ENCODE measurements around the gene DAD1. TPM values are rescaled to one million over a fixed set of nuclear protein-coding genes. Genes with fewer than 3 reads are reported as not detected.
"Not testable (repeated sequence)": the region's sequence is repeated elsewhere in the genome, so short reads cannot be mapped to it uniquely, and the experiment has no call there.

DAD1 gene
- total RNA-seq, 1 donor from 2014 or later = 134 TPM

GRCh38 chr14:22544406-22544805, 44.6 kb downstream of the DAD1 start:
- DNase-seq (ENCODE audit: low spot score) = no peak
- intact Hi-C loops (cut with DNase I) = no loop called here

GRCh38 chr14:22543570-22544357, 45.3 kb downstream of the DAD1 start:
- intact Hi-C loops (cut with DNase I); DNase-seq (ENCODE audit: low spot score): not testable (repeated sequence)

GRCh38 chr14:22542360-22542759, 46.7 kb downstream of the DAD1 start:
- intact Hi-C loops (cut with DNase I) = no loop called here

GRCh38 chr14:22541721-22542120, 47.3 kb downstream of the DAD1 start:
- intact Hi-C loops (cut with DNase I) = no loop called here
- no peak for DNase-seq (ENCODE audit: low spot score)

More at GRCh38 chr14:22542360-22542759, 46.7 kb downstream of the DAD1 start:
- DNase-seq (ENCODE audit: low spot score) = no peak

GRCh38 chr14:22540811-22541360, 48.1 kb downstream of the DAD1 start:
- intact Hi-C loops (cut with DNase I) = no loop called here
- DNase-seq (ENCODE audit: low spot score) = no peak

GRCh38 chr14:22540293-22540692, 48.7 kb downstream of the DAD1 start:
- no peak for DNase-seq (ENCODE audit: low spot score)
- intact Hi-C loops (cut with DNase I) = no loop called here

- intact Hi-C loops (cut with DNase I) = no loop called here
- no peak for DNase-seq (ENCODE audit: low spot score)
These were observed 49.2 kb downstream of the DAD1 start for GRCh38 chr14:22539831-22540230.

- intact Hi-C loops (cut with DNase I) = no loop called here
- no peak for DNase-seq (ENCODE audit: low spot score)
These were observed 50.3 kb downstream of the DAD1 start for GRCh38 chr14:22538671-22539228.

GRCh38 chr14:22537436-22538310, 51.4 kb downstream of the DAD1 start:
- intact Hi-C loops (cut with DNase I) = no loop called here
- no peak for DNase-seq (ENCODE audit: low spot score)

- DNase-seq (ENCODE audit: low spot score) = peak; percentile 84
These were observed 52.1 kb downstream of the DAD1 start for GRCh38 chr14:22536853-22537338.

GRCh38 chr14:22535916-22536315, 53.1 kb downstream of the DAD1 start:
- no peak for DNase-seq (ENCODE audit: low spot score)
- intact Hi-C loops (cut with DNase I) = no loop called here

More at GRCh38 chr14:22536853-22537338, 52.1 kb downstream of the DAD1 start:
- intact Hi-C loops (cut with DNase I) = no loop called here

GRCh38 chr14:22535126-22535525, 53.9 kb downstream of the DAD1 start:
- no peak for DNase-seq (ENCODE audit: low spot score)
- intact Hi-C loops (cut with DNase I) = no loop called here

- intact Hi-C loops (cut with DNase I) = no loop called here
- no peak for DNase-seq (ENCODE audit: low spot score)
These were observed 54.5 kb downstream of the DAD1 start for GRCh38 chr14:22534547-22534946.

- intact Hi-C loops (cut with DNase I) = no loop called here
These were observed 55.2 kb downstream of the DAD1 start for GRCh38 chr14:22533739-22534359.

GRCh38 chr14:22533057-22533704, 55.8 kb downstream of the DAD1 start:
- DNase-seq (ENCODE audit: low spot score) = no peak
- intact Hi-C loops (cut with DNase I) = no loop called here

More at GRCh38 chr14:22533739-22534359, 55.2 kb downstream of the DAD1 start:
- no peak for DNase-seq (ENCODE audit: low spot score)

- intact Hi-C loops (cut with DNase I) = no loop called here
- no peak for DNase-seq (ENCODE audit: low spot score)
These were observed 56.5 kb downstream of the DAD1 start for GRCh38 chr14:22532345-22533056.

GRCh38 chr14:22531451-22532344, 57.3 kb downstream of the DAD1 start:
- no peak for DNase-seq (ENCODE audit: low spot score)
- intact Hi-C loops (cut with DNase I) = no loop called here

Data from cardiac septum (tissue), 1 donor.